Trophoblast cell (in vitro differentiated cells and primary cell): Measurements from ENCODE around the gene ZC3H13.

ENCODE experiments used
- DNase-seq, 2 donors: peaks; one replicate each; pipeline ENCODE4 v3.0.0-alpha.2; 2016
- H2AFZ ChIP-seq: 2 replicates; pipeline ENCODE4 v1.6.1; 2013; ENCODE audit warnings: low read length, moderate library complexity, mild to moderate bottlenecking; ENCODE audit not compliant: insufficient read depth, poor library complexity
- H2AK5ac ChIP-seq: 2 replicates; pipeline ENCODE4 v1.6.1; 2013; ENCODE audit warnings: mild to moderate bottlenecking, low read length
- H2BK120ac ChIP-seq: 2 replicates; pipeline ENCODE4 v1.6.1; 2013; ENCODE audit warnings: low read length, mild to moderate bottlenecking, moderate library complexity; ENCODE audit not compliant: insufficient read depth, poor library complexity
- H2BK12ac ChIP-seq: 2 replicates; pipeline ENCODE4 v1.6.1; 2013; ENCODE audit warnings: mild to moderate bottlenecking, low read length, moderate library complexity
- H2BK5ac ChIP-seq: 2 replicates; pipeline ENCODE4 v1.6.1; 2013; ENCODE audit warnings: low read length, low read depth, moderate library complexity, mild to moderate bottlenecking; ENCODE audit not compliant: poor library complexity
- H3K14ac ChIP-seq: 2 replicates; pipeline ENCODE4 v1.6.1; 2013; ENCODE audit warnings: mild to moderate bottlenecking, low read length
- H3K18ac ChIP-seq: 2 replicates; pipeline ENCODE4 v1.6.1; 2013; ENCODE audit warnings: mild to moderate bottlenecking, low read length
- H3K23ac ChIP-seq: 2 replicates; pipeline ENCODE4 v1.6.1; 2013; ENCODE audit warnings: low read length
- H3K27ac ChIP-seq: 2 replicates; pipeline ENCODE4 v1.5.1; 2013; ENCODE audit warnings: low read depth, mild to moderate bottlenecking, inconsistent platforms, low read length, moderate library complexity
- H3K27me3 ChIP-seq: 2 replicates; pipeline ENCODE4 v1.6.1; 2013; ENCODE audit warnings: inconsistent platforms, mild to moderate bottlenecking, low read length, moderate library complexity; ENCODE audit not compliant: insufficient read depth
- H3K36me3 ChIP-seq, 2 experiments: 1 replicate in 1 of 2; 2 replicates in 1 of 2; pipeline ENCODE4 v1.6.1; 2013; ENCODE audit warnings: low read length in 2 of 2, mild to moderate bottlenecking in 2 of 2, moderate library complexity in 1 of 2; ENCODE audit not compliant: insufficient read depth in 2 of 2, control insufficient read depth in 1 of 2
- H3K4ac ChIP-seq: 2 replicates; pipeline ENCODE4 v1.6.1; 2013; ENCODE audit warnings: low read depth, mild to moderate bottlenecking, low read length, moderate library complexity
- H3K4me1 ChIP-seq, 2 experiments: 1 replicate in 1 of 2; 2 replicates in 1 of 2; pipeline ENCODE4 v1.6.1; 2013; ENCODE audit warnings: low read length in 2 of 2, mild to moderate bottlenecking in 2 of 2, moderate library complexity in 1 of 2; ENCODE audit not compliant: insufficient read depth in 2 of 2, control insufficient read depth in 1 of 2
- H3K4me2 ChIP-seq: 2 replicates; pipeline ENCODE4 v1.6.1; 2013; ENCODE audit warnings: inconsistent platforms, mild to moderate bottlenecking, low read length, moderate library complexity
- H3K4me3 ChIP-seq: 2 replicates; pipeline ENCODE4 v1.5.1; 2013; ENCODE audit warnings: mild to moderate bottlenecking, low read depth, low read length, inconsistent platforms
- H3K79me1 ChIP-seq: one replicate; pipeline ENCODE4 v1.6.1; 2013; ENCODE audit warnings: low read length
- H3K79me2 ChIP-seq: 2 replicates; pipeline ENCODE4 v1.6.1; 2013; ENCODE audit warnings: low read length, mild to moderate bottlenecking; ENCODE audit not compliant: control insufficient read depth, insufficient read depth, poor library complexity
- H3K9ac ChIP-seq: 2 replicates; pipeline ENCODE4 v1.6.1; 2013; ENCODE audit warnings: mild to moderate bottlenecking, low read length
- H3K9me3 ChIP-seq: 2 replicates; pipeline ENCODE4 v1.6.1; 2013; ENCODE audit warnings: low read depth, mild to moderate bottlenecking, control low read depth, inconsistent platforms, low read length; ENCODE audit not compliant: insufficient read depth
- H4K12ac ChIP-seq: 2 replicates; pipeline ENCODE4 v1.6.1; 2013; ENCODE audit warnings: low read depth, mild to moderate bottlenecking, low read length, moderate library complexity
- H4K8ac ChIP-seq: 2 replicates; pipeline ENCODE4 v1.6.1; 2013; ENCODE audit warnings: low read depth, mild to moderate bottlenecking, low read length, moderate library complexity
- H4K91ac ChIP-seq: one replicate; pipeline ENCODE4 v1.6.1; 2013; ENCODE audit warnings: low read depth, mild to moderate bottlenecking, low read length, moderate library complexity
- WGBS: extraction: QIAGEN DNeasy Blood & Tissue Kit; methylation state at CpG from one replicate; pipeline ENCODE4 v1.1.7; 2013; ENCODE audit warnings: missing lambda C conversion rate; ENCODE audit not compliant: insufficient read length, insufficient coverage; ENCODE audit errors: extremely low coverage; 5-methylcytosine and 5-hydroxymethylcytosine counted together

Gene ZC3H13

DNA sequence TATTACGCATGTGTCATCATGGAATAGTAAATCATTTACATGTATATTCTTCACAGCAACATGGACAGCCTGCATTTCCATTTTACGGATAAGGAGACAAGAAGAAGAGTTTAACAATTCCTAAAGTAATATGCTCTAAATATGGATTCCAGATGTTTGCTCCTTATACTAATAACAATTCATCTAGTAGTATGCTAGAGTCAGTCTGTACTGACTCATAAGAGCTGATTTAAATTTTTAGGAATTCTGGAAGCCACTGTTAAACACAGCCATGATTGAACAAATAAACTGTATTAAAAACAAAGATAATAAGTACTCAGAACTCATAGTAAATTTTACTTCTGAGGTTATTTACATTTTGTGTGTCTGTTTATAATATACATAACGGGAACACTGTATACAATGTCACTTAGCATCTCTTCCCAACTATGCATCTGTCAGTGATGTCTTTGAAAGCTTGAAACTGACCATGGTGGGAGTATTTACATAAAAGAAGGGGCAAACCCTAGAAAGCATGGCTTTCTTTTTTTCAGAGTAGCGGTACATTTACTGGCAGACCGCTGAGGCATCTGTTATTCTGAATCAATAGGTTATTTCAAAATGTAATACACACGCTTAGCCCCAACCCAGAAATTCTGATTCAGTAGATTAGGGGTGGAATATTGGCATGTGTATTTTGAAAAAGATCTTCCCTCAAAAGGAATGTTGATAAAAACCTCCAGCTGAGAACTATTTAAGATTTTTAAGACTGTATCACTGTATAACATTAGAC, 12.9 kb downstream of the ZC3H13 start:
- no peak overlapping the region for H4K91ac ChIP-seq
- no peak overlapping the region for H3K9ac ChIP-seq
- H2AFZ ChIP-seq, result no peak overlapping the region
- no peak overlapping the region for H2BK12ac ChIP-seq
- no peak overlapping the region for H2BK120ac ChIP-seq
- peaks cover 3 to 8% of the 10 kb centered on the region in 2 experiments for H3K36me3 ChIP-seq
- H3K9me3 ChIP-seq, result no peaks in the 10 kb centered on the region
- no peaks in the 10 kb centered on the region for H3K79me1 ChIP-seq
- H3K27ac ChIP-seq, result no peak overlapping the region
- H4K8ac ChIP-seq, result no peak overlapping the region
- H4K12ac ChIP-seq, result no peak overlapping the region
- H3K27me3 ChIP-seq, result no peaks in the 10 kb centered on the region
- no peak overlapping the region for H3K23ac ChIP-seq
- no peak overlapping the region for H2BK5ac ChIP-seq
- H3K18ac ChIP-seq, result no peak overlapping the region
- no peak overlapping the region for H3K4me3 ChIP-seq
- no peaks in the 10 kb centered on the region for H3K4me1 ChIP-seq
- H3K4me2 ChIP-seq, result no peak overlapping the region
- WGBS, result no CpG with 5 or more reads among the region's 6 CpGs
- no peak for DNase-seq
- no peak overlapping the region for H2AK5ac ChIP-seq
- no peaks in the 10 kb centered on the region for H3K79me2 ChIP-seq
- no peak overlapping the region for H3K4ac ChIP-seq
- no peak overlapping the region for H3K14ac ChIP-seq

DNA sequence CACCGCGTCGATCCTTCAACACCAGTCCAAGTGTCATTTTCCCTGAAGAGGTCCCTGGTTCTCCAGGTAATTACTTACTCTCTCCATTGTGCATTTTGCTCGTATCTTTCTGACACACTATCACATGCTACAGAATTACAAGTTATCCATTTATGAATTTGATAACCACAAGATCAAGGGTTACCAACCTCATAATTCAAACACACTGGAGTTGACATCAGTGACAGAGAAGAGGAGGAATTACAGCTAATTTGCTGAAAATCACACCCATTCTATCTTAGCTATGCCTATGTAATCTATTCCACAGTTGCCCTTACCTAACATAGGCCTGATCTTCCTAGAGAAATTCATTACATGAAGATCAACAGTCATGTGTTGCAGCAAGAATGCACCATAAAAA, 14.2 kb downstream of the ZC3H13 start:
- Histone ChIP-seq H3K23ac (no peak overlapping the region), H2AK5ac (no peak overlapping the region)
- no CpG with 5 or more reads among the region's 4 CpGs for WGBS

DNA sequence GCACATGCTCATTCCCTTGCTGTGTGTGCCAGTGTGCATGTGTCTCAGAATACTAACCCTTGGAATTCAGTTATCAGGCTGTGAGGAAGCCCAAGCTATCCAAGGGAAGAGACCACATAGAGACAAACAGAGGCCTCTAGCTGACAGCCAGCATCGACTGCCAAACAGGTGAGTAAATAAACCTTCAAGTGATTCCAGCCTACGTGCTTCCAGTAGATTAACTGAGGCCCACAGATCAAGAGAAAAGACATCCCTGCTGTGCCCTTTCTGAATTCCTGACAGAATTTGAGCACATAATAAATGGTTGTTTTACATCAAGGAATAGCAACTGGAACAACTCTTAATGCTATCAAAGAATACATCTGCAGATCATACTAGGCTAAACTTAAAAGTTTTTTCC, 17.5 kb downstream of the ZC3H13 start:
- Histone ChIP-seq H4K91ac (no peak overlapping the region), H3K4me2 (no peak overlapping the region), H2AK5ac (no peak overlapping the region), H3K9me3 (no peaks in the 10 kb centered on the region), H4K12ac (no peak overlapping the region), H3K36me3 (peaks cover 3 to 7% of the 10 kb centered on the region in 2 experiments), H3K79me2 (no peaks in the 10 kb centered on the region), H3K27ac (no peak overlapping the region), H2AFZ (no peak overlapping the region), H2BK12ac (no peak overlapping the region), H4K8ac (no peak overlapping the region), H3K4me3 (no peak overlapping the region), H3K27me3 (no peaks in the 10 kb centered on the region), H3K79me1 (no peaks in the 10 kb centered on the region), H2BK120ac (no peak overlapping the region), H3K14ac (no peak overlapping the region), H3K4ac (no peak overlapping the region), H3K9ac (no peak overlapping the region), H2BK5ac (no peak overlapping the region), H3K18ac (no peak overlapping the region), H3K23ac (no peak overlapping the region), H3K4me1 (no peaks in the 10 kb centered on the region)
- WGBS, result no CpG with 5 or more reads among the region's 2 CpGs
- DNase-seq, result no peak

More for the DNA sequence above, 14.2 kb downstream of the ZC3H13 start:
- Histone ChIP-seq H3K27me3 (no peaks in the 10 kb centered on the region), H4K91ac (no peak overlapping the region), H3K9ac (no peak overlapping the region), H2BK120ac (no peak overlapping the region), H2BK5ac (no peak overlapping the region), H4K12ac (no peak overlapping the region), H3K79me2 (no peaks in the 10 kb centered on the region), H4K8ac (no peak overlapping the region), H3K18ac (no peak overlapping the region), H3K14ac (no peak overlapping the region), H3K9me3 (no peaks in the 10 kb centered on the region), H2AFZ (no peak overlapping the region), H3K4me3 (no peak overlapping the region), H2BK12ac (no peak overlapping the region), H3K79me1 (no peaks in the 10 kb centered on the region), H3K36me3 (peaks cover 3 to 8% of the 10 kb centered on the region in 2 experiments), H3K27ac (no peak overlapping the region), H3K4ac (no peak overlapping the region), H3K4me2 (no peak overlapping the region), H3K4me1 (no peaks in the 10 kb centered on the region)
- DNase-seq, result no peak

DNA sequence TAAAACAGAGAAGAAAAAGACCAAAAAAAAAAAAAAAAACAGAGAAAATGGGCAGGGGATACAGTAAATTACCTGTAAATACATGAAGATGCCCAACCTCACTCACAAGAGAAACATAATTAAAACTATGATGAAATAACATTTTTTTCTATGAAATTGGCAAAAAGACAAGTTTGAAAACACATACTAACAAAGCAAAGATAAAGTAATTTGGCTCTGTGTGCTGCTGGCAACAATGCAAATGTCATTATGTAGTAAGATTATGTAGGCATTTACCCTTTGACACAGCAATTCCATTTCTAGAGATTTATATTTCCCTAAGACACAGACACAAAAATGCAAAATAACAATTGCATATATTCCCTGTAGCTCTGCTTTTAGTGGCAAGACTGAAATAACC, 20.2 kb downstream of the ZC3H13 start:
- Histone ChIP-seq H3K27ac (no peak overlapping the region), H3K18ac (no peak overlapping the region), H3K14ac (no peak overlapping the region), H3K23ac (no peak overlapping the region), H2AFZ (no peak overlapping the region), H2AK5ac (no peak overlapping the region), H3K4ac (no peak overlapping the region), H2BK12ac (no peak overlapping the region), H3K36me3 (peaks cover 0 to 2% of the 10 kb centered on the region in 2 experiments), H3K79me2 (no peaks in the 10 kb centered on the region), H3K9me3 (no peaks in the 10 kb centered on the region), H4K8ac (no peak overlapping the region), H3K4me2 (no peak overlapping the region), H2BK5ac (no peak overlapping the region), H3K4me1 (no peaks in the 10 kb centered on the region), H4K12ac (no peak overlapping the region), H4K91ac (no peak overlapping the region), H3K9ac (no peak overlapping the region), H3K79me1 (no peaks in the 10 kb centered on the region), H2BK120ac (no peak overlapping the region), H3K27me3 (no peaks in the 10 kb centered on the region), H3K4me3 (no peak overlapping the region)
- no peak for DNase-seq
